Hypothalamus (tissue), 51 donors: Measurements from ENCODE around the gene NFAT5.

Source experiments
- DNase-seq, 51 donors: peaks; one replicate each; lab custom pipeline; 2025; lab: John Stamatoyannopoulos, UW

The NFAT5 gene

DNA sequence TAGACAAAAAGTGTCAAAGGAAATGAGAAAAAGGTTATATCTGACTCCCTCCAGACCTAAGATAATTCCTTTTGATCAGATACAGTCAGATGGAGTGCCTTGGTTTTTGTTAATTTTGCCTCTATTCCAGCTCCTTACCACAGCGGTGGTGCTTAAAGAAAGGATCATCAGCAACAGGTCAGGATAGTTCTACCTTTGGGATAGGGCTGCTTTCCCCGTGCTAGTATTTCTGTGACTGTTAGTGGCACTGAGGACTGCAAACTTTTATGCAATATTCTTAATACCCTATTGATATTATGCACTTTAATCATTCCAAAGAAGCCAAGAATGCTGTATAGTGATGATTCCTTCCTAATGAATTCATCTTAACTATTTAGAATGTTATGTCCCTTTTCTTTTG, 136.1 kb downstream of the NFAT5 start:
- no peak for DNase-seq

- DNase-seq = no peak
Observed at GRCh38 chr16:69703638-69704037, 137.9 kb downstream of the NFAT5 start.

DNA sequence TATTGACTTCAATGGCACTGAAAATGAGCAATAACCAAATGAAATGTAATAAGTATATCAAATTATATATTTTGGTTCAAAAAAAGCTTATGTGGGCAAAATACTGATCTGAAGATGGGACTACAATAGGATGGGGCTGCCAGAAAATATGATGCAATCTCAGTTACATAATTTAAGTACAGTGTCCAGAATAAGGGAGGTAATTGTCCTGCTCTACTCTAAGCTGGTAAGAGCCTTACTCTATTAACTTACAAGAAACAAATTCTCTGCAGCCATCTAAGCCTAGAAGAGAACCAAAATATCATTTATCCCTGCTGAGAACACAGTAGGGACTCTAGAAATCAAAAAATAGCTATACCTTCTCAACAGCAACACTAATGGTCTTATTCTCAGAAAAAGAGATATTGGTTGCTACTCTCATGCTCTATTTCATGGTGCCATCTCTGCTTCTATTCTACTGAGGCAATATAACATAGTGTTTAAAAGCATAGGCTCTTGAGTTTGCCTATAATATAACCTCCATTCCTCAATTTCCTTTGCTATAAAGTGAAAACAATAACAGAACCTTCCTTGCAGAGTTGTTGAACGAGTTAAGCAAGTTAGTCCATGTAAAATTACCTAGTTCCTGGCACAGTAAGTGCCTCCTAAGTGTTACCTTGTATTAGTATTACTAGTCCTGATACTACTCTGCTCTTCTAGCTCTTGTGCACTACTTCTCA, 140.6 kb downstream of the NFAT5 start:
- DNase-seq = no peak

DNA sequence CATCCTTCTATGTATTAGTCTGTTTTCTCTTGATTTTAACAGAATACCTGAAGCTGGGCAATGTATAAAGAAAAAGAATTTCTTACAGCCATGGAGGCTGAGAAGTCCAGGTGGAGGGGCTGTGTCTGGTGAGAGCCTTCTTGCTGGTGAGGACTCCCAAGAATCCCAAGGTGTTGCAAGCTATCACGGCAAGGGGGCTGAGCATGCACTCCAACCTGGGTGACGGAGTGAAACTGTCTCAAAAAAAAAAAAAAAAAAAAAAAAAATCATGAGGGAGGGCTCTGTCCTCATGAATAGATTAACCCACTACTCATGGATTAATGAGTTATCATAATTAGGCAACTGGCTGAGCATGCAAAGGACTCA, 141.2 kb downstream of the NFAT5 start:
- no peak for DNase-seq

GRCh38 chr16:69707920-69708683, 142.3 kb downstream of the NFAT5 start:
- DNase-seq = no peak

DNA sequence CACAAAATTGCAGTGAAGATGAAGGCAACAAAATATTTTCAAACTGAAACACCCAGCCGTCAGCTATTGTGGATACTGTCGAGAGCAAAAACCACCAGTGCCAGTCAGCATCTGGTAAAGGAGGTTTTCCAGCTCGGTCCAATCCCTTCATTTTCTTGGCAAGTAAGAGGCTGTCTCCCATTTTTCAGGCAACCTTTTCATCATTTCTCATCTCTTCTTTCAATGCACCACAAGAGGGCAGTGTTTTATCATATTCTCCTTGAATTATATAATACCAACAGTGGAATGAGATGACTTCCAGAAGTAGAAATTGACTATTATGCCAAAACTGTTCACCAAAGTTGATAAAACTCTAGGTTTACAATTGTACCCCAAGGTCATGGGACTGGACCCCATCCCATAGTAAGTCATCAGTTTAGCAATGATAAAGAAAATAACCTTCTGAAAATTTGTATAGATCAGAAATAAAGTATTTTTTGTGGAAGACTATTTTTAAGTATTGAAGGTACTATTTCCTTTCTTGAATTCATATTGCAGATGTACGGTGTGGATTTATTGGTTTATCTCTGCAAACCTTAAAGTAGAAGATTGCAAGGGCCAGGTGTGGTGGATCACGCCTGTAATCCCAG, 143.8 kb downstream of the NFAT5 start:
- DNase-seq = peak in 2 of 51 donors; percentile 11 to 71

DNA sequence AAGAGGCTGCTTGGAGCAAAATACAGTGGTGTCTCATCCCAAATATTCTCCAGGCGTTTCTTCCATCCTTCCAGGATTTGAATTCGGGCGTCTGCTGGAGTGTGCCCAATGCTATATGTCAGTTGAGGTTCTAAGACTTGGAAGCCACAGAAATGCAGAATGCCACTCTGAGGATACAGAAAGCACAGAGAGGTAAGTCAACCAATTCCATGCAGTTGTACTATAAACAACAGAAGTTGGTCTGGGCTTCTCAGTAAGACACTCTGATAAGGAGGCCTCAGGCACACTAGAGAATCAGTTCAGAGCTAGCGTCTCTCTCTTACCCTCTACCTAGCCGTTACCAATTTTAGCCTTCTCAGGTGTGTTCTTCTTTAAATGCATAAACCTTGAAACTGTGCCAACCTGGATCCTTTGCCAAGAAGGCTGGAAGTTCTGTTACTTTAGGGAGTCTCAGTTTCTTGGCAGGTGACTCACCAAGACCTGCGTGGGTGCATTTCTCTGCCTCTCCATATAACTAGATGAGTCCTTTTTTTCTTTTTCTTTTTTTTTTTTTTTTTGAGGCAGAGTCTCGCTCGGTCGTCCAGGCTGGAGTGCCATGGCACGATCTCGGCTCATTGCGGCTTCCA, 145.5 kb downstream of the NFAT5 start:
- DNase-seq = peak in 3 of 51 donors; percentile 7 to 56 (median 20)

DNA sequence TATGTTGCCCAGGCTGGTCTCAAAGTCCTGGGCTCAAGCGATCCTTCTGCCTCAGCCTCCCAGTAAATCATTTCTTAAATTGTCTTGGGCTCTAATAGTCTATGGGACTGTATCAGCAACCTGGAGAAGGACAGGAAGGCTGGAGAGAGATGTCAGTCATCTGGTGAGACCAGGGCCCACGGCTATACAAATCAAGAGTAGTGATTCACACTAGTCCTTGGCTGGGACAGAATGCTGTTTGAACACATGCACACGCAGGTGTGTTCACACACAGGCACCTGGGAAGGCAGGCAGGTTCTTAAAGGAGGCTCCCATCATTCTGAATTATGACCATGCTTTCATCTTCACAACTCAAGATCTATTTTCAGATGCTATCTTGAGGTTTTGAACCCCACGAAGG, 146.5 kb downstream of the NFAT5 start:
- no peak for DNase-seq

DNA sequence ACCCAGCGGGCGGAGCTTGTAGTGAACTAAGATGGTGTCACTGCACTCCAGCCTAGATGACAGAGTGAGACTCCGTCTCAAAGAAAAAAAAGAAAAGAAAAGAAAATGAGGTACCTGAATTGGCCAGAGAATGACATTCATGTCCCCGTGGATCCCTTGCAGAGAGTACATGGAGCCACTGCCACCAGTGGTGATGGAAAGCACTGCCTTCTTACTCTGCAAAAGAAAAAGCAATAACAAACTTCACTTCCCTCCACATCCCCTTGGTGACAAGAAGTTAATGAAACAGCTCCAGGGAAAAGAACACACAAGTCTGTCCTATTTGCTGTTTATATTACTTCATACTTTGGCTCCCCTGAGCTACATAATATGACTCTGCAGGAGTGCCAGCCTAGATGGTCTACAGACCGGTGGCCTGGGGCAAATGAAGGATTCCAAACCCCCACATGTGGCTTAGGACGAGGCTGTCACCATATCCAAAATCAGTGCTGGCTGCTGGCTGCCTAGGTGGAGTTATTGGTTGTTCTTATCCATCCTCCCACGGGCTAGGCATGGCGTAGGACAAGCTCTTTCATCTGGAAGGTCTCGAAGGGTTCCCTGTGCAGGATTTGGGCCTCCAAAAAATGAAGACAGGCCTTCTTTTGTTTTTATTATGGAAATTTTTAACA, 147.3 kb downstream of the NFAT5 start:
- DNase-seq = no peak

- DNase-seq = peak in 2 of 51 donors; percentile 5 to 12
Observed at GRCh38 chr16:69717066-69717465, 151.3 kb downstream of the NFAT5 start.

GRCh38 chr16:69718111-69718764, 152.5 kb downstream of the NFAT5 start:
- DNase-seq = no peak

- DNase-seq = no peak
Observed at GRCh38 chr16:69720822-69721430, 155.2 kb downstream of the NFAT5 start.

DNA sequence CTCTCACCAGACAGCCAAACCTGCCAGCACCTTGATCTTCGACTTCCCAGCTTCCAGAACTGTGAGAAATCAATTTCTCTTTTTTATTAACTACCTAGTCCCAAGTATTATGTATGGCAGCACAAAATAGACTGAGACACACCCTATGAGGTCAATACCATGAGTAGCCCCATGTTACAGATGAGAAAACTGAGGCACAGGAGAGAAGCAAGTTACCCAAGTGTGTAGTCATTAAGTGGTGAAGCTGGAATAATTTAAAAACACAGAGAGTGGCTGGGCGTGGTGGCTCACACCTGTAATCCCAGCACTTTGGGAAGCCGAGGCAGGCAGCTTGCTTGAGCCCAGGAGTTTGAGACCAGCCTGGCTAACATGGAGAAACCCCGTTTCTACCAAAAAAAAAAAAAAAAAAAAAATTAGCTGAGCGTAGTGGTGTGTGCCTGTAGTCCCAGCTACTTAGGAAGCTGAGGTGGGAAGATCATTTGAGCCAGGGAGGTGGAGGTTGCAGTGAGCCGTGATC, 155.7 kb downstream of the NFAT5 start:
- DNase-seq = no peak

GRCh38 chr16:69724414-69724873, 158.7 kb downstream of the NFAT5 start:
- no peak for DNase-seq

GRCh38 chr16:69724981-69725479, 159.3 kb downstream of the NFAT5 start:
- peak in 1 of 51 donors; percentile 18 for DNase-seq

DNA sequence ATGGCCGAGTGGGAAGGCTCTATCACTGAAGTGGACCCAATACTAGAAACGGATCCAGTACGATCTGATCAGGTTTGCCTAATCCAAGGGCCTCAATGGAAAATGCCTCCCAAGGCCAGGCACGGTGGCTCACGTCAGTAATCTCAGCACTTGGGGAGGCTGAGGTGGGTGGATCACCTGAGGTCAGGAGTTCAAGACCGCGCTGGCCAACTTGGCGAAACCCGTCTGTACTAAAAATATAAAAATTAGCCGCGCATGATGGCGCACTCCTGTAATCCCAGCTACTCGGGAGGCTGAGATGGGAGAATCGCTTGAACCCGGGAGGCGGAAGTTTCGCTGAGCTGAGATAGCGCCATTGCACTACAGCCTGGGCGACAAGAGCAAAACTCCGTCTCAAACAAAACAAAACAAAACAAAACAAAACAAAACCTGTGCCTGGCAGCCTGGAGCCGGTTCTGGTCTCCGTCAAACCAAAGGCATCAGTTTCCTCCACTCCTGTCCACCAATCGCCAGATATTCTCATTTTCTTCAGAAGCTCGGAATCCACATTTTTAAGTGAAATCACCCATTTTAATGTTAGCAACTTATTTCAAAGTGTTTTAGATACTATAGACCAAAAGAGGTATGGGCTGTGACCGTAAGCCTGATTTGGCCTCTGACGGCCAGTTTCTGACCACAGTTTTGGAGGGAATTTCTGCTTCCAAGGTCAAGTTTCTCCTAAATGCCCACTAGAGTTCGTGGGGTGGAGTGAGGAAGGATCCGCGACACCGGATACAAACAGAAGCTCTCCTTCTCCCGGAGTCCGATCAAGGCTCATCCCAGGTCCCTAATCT, 159.9 kb downstream of the NFAT5 start:
- no peak for DNase-seq

GRCh38 chr16:69726313-69727060, 160.7 kb downstream of the NFAT5 start, which contains the start of gene NQO1:
TSS of gene NQO1 (minus strand) at chr16:69726560. CDS start at chr16:69726439, 121 bp downstream.
- DNase-seq = peak; percentile 34 to 94 (median 83)
